ENCODE data around the gene DCTN2. TPM values are rescaled to one million over a fixed set of nuclear protein-coding genes. Genes with fewer than 3 reads are reported as not detected.

DCTN2 gene
- total RNA-seq, 1 donor from 2014 or later: 140 TPM

GRCh38 chr12:57549203-57549908 is 2.4 kb upstream of the DCTN2 start:
- DNase-seq: no peak

- no peak for DNase-seq
Measured at GRCh38 chr12:57548488-57548887, 1.5 kb upstream of the DCTN2 start.

DNA sequence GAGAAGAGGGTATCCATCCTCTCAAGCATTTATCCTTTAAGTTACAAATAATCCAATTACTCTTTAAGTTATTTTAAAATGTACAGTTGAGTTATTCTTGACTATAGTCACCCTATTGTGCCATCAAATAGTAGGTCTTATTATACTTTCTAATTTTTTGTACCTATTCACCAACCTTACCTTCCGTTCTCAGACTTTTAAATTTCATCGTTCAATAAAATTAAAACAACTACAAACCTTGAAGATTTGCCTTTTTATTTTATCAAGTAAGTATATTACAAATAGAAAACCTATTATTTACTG is 972 bp upstream of the DCTN2 start:
- no peak for DNase-seq

DNA sequence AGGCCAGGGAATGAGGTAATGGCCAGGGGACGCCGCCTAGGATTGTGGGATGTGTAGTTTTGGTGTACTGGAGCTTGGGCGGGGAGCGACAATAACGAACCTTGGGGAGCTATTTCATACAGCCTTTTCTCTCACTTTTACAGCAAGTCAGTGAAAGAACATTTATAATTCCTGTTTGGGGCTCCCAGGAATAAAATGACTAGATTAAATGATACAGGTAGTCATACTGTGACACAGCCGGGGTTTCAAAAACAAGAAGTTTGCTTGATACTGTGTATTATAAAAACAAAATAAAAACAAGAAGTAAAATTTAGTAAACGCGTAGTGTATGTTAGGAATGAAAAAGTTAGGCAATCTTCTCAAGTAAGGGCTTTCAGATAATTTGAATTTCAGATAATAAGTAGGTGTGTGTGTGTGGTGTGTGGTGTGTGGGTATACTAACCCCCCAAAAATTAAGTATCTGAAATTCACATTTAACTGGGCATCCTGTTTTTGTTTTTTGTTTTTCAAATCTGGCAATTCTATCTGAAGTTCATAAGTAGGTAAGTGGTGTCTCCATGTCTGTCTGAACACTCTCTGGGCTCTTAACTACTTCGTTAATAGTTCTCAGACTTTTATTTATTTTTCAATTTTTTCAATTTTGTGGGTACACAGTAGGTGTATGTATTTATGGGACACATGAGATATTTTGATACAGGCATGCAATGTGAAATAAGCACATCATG is 458 bp upstream of the DCTN2 start:
- DNase-seq: no peak

GRCh38 chr12:57545809-57546437 is 1.1 kb downstream of the DCTN2 start:
- DNase-seq: no peak

DNA sequence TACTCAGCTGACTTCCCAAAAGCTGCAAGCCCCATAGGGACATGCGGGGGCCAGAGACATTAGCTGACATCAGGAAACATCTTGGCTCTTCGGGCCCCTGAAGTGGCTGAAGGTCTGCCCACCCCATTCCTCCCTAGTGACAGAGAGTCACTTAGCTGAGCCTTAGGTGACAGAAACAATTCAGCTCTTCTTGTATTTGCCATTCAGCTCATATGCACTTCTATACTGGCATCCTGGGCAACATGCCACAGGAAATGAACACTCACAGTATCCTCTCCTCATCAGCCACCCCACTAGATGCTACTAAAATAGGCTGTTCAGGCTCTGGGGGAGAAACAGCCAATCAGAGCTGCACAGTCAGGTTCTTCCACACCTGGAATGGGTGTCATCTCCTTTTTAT is 3.4 kb downstream of the DCTN2 start:
- DNase-seq: no peak

GRCh38 chr12:57541717-57542116 is 5.3 kb downstream of the DCTN2 start:
- DNase-seq: no peak

DNA sequence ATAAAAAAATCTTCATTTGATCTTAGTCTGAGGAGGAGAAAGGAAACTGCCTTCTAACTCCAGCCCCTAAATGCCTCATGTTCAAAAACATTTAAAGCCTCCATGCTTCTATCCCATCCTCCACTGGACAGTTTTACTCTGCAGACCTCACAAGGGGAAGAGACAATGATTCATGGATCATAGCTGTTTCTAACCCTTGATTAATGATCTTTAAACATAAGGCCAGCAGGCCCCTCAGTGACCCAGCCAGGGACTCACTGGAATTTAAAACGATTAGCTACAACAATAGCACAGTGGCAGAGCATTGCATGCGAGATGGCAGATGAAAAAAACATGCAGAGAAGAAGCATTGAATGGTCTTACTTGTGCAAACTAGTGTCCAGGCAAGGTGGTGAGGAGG is 6.0 kb downstream of the DCTN2 start:
- no peak for DNase-seq

DNA sequence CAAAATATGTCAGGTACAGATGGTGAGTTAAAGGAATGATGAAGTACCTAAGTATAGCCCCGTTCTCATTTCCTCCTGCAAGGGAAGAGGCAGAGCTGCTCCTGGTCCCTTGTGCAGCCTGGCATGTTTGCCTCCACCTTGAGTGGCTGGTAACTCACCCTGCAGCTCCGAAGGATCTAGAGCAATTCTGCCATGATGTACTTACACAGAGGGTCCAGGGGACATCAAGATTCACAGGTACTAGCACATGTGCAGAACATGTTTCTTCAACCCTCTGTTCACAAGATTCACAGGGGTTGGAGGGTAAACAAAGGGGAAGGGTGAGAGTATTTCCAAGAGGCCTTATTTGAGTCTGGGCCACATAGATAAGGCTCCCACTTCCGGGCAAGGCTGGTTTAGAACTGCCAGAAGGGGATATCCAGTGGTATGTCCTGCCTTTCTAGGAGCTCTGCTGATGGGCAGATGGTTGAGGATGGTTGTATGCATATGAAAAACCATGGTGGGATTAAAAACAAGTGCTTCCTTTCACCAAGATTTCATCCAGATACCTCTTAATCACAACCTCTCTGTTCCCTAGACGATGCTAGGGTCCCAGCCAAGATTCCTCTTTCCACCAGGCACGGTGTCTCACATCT is 7.7 kb downstream of the DCTN2 start:
- no peak for DNase-seq

DNA sequence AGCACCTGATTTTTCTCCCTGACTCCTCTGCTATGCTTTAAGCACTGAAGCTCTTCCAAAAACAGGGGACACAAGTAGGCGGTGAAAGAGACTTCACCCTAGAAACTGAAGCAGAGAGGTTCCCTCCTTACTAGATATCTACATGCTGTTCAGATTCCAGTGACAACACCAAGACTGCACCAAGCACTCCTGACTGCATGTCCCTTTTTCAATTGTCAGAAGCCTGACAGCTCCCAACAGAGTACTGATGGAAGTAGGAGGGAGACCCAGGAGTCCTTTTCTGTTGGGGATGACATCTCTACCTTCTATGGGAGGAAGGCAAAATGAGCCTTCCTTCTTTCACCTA is 10.4 kb downstream of the DCTN2 start:
- DNase-seq: no peak

- no peak for DNase-seq
Measured at GRCh38 chr12:57535764-57536596, 11.0 kb downstream of the DCTN2 start.

- no peak for DNase-seq
Measured at GRCh38 chr12:57534991-57535543, 11.9 kb downstream of the DCTN2 start.

GRCh38 chr12:57534250-57534649 is 12.7 kb downstream of the DCTN2 start:
- no peak for DNase-seq

GRCh38 chr12:57533108-57533507 is 13.9 kb downstream of the DCTN2 start:
- DNase-seq: no peak

GRCh38 chr12:57531836-57532235 is 15.2 kb downstream of the DCTN2 start:
- no peak for DNase-seq

- no peak for DNase-seq
Measured at GRCh38 chr12:57530396-57531142, 16.4 kb downstream of the DCTN2 start.

DNA sequence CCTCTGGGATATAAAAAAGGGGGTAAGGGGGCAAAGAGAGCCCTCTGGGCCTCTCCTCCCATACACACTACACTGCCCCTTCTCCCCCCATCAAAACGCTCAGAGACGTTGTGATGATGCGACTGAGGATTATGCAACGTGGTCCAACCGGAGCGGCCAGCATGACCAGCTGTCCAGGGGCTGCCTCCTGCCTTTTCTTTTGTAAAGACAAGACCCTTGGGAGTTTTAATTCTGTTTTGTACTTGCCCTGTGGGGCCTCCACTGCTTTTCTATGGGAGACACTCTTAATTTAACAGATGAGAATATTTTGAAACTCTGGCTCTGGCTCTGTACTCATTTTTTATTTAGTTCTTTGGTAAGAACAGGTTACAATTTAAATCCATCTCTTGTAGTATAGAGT is 17.2 kb downstream of the DCTN2 start:
- DNase-seq: no peak

DNA sequence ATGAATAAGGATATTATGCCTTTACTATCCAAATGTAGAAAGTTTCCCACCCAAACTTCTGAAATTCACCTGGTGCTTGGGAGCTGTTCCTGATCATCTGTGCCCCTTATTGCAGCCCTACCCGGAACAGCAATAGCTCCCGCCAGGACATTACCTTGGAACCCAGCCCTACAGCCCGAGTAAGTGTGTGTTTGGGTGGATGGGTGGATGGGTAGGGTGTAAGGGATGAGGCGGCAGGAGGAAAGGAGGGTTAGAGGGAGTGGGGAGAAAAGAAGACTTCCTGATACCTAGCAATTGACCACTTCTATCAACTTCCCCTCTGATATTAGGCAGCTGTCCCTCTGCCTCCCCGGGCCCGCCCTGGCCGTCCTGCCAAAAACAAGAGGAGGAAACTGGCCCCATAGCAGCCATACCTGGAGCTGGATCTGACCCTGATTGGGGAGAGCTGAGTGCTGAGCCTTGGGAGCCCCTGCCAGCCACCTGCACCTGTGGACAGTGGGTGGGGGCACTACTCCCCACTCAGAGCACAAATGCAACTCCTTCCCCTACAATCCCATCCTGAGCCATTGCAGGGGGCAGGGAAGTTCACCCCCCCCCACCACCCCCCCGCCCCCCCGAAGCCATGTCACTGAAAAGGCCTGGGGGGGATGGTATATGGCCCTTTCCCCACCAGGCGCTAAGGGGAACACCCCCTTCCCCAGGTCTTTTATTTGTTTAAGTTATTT is 18.0 kb downstream of the DCTN2 start:
- DNase-seq: no peak

DNA sequence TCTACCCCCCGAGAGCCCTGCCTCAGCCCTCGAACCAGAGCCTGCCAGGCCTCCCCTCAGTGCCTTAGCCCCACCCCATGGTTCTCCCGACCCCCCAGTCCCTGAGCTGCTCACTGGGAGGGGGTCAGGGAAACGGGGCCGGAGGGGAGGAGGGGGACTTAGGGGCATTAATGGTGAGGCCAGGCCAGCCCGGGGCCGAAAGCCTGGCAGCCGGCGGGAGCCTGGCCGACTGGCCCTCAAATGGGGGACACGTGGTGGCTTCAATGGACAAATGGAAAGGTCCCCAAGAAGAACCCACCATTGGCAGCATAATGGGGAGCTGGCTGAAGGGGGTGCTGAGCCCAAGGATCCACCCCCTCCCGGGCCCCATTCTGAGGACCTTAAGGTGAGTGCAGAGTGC is 18.8 kb downstream of the DCTN2 start:
- DNase-seq: no peak

- DNase-seq: no peak
Measured at GRCh38 chr12:57527184-57527583, 19.8 kb downstream of the DCTN2 start.

Measured in tongue (tissue), 2 donors.